GM18868 (cell line): ENCODE data around the gene ARHGAP44.
A peak's percentile ranks its signal among the peaks of the same experiment; 100 is the strongest.
"Not testable (repeated sequence)": the region's sequence is repeated elsewhere in the genome, so short reads cannot be mapped to it uniquely, and the experiment has no call there.

Source experiments
- ATAC-seq: cut with Tn5 transposase; IDR thresholded peaks from one replicate; pipeline ENCODE4 v1.9.1; 2021; ENCODE audit warnings: mild to moderate bottlenecking, moderate library complexity; ENCODE audit not compliant: unreplicated experiment

Gene ARHGAP44

DNA sequence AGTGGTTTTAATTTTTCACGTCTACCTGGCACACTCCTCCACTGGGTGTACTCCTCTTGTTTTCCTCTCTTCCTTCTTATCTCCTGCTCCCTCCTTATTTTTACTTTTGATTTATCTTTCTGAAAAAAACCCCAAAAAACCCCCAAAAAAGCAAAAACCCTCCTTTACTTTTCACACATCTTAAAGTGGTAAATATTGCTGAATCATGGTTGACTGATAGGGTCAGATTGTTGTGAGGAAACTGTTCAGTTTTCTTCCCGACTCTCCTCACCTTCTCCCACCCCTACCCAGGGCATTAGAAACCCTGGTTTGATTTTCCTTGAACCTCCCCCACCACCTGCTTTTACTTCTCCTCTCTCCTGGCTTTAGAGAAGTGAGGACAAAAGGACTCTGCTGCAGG, 25.4 kb downstream of the ARHGAP44 start:
- no peak for ATAC-seq

DNA sequence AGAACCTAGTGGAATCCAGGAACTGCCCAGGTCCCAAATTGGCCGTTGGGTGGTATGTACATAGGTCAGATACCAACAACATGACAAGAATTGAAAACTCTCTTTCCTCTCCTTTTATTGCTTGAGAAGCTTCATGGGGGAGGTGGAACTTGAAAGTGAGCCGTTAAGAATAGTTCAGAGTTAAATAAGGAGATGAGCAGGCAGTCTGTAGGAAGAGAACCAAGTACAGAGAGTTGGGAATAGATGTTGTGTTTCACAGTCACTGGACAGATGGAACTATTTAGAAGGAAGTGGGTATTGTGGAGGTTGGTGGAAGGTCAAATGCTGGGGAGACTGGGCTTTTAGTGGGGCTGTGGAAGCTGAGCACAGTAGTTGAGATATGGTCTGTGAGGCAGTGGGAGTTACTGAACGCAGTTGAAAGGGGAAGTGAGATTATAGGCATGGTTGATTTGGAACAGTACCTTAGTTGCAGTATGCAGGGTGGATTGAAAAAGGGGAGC, 26.4 kb downstream of the ARHGAP44 start:
- peak; percentile 100 for ATAC-seq

DNA sequence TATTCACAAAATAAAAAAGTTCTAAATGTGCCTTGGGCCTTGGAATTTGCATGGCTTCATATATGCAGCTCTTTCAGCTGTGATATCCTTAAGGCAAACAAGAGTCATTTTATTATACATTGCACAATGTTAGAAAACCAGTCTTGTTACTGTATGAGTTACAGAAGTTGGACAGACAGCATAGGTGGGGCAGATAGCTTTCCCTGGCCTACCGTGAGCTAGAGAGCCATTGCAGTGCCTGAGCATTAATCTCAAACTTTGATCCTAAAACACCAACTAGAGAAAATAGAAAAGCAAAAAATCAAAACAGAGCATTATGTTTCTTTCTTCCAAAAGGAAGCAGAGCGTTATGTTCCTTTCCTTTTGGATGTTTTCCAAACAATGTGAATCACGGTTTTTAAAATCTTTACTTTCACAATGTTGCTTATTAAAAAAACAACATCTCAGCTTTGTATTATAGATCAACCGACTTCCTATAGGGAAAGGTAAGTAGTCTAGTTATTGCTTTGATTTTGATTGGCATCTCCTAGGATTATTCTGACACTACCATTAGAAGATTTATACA, 32.2 kb downstream of the ARHGAP44 start:
- ATAC-seq = no peak

DNA sequence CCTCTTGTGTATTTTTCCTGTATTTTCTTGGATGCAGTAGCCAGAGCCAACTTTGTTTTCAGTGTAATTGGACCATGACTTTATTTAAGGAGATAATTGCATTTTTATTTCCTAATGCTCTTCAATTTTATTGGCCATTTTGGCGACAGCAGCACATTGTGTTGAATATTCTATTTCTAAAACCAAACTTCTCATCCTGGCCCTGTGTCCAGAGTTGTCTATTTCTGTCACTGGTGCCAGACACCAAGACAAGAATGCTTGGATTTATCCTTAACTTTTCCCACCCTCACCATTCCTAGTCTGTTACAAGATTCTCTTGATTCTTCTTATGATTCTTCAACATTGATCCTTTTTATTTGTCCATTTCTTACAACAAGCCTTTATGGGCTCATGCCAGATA, 37.1 kb downstream of the ARHGAP44 start:
- ATAC-seq = no peak

DNA sequence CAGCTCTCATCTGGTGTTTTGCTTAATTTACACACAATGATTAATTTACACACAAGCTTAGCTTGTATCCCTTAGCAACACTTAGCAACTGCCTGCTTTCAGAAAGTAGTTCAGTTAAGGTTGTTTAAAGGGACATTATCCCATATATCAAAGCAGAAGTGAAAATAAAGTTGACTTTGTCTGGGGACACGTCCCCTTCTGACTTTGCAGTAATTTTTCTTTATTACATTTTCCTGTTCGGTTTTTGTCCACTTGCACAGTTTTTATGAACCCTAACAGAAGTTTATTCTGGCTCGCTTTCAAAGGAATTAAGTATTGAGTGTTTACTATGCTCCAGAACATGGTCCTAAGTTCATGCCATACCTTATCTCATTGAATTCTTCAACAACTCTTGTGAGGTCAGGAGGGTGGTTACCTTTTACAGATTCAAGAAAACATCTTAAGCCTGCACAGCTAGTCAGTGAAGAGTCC, 41.5 kb downstream of the ARHGAP44 start:
- no peak for ATAC-seq

DNA sequence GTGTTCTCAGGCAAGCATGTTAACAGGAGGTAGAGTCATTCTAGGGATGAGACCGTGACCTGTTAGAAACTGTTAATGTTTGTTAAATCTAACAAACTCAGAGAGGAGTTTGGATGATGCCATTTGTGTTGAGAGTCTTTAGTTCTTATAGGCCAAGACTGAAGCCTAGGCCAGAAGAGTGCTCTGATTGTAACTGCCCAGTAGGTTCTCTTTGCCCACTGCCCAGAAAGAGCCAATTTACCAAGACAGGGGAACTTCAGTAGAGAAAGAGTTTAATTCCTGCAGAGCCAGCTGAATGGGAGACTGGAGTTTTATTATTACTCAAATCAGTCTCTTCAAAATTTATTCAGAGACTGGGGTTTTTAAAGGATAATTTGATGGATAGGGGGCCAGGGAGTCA, 42.5 kb downstream of the ARHGAP44 start:
- ATAC-seq = no peak

DNA sequence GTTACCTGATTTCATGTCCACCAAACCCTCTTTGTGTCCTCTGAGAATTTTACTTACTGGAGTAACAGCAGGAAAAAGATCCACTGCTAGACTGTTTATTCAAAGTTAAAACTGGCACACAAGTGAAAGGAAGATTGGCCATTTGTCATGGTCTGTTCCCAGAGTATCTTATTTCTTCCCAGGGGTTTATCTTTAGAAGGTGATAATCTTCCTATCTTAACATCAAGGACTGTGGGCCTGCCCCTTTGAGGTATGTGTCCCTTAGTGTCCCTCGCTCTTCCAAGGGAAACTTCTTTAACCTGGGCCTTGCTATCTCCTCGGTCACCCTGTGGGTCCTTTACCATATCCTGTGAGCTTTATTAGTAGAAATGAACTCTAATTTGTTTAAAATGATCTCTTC, 49.7 kb downstream of the ARHGAP44 start:
- no peak for ATAC-seq

DNA sequence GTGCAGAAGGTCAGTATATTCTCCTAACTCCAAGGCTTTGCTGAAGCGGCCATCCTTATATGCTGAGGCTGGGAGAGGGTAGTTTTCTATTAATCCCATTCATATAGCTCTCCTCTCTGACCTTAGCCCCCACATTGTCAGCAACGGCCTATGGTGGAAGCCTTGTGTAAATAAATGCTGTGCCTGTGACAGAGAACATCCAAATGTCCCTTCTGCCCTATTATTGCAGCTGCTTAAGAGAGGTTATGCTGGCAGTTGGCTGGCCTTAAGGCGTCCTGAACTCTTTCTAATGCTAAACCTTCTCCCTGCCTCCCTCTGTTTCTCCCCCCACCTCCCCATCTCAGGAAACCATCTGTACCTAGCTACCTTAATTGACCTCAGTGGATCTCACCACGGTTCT, 53.6 kb downstream of the ARHGAP44 start:
- ATAC-seq = no peak

DNA sequence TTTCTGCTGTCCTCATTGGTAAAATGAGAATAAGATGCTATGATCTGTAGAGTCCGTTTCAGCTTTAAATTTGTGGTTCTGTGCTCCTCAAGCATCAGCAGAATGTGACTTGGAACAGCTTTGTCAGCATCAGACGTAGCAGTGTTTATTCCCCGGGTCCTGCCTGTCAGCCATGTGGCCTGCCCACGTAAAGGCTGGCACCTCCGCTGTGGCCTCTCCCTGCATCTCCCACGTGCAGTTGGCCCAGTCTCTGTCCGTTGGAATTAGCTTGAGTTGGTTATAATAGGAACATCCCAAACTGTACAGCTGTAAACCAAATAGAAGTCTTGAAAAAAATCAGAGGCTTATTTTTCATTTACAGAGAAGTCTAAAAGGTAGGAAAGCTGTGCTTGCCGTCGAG, 61.7 kb downstream of the ARHGAP44 start:
- ATAC-seq = no peak

DNA sequence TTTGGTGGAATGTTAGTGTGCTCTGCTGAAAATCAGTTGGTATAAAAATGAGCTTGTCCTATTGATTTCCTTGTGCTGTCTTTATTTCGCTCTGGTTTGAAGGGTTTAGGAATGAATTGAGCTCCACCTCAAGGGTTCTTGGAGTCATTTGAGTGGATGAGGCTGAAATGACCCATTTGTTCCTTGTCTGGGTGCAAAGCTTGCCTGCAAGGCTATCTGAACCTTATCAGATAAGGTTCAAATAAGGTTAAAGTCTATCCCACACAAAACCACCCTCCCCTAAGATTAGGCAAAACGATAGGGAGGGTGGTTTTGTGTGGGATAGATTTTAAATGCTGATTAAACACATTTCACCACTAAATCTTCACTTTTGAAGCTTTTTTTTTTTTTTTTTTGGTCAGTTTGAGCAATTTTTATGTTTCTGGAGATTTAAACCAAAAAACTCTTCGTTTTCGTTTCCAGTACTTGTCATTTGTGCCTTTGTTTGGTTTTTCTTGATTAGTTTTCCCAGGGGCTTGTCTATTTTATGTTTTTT, 62.7 kb downstream of the ARHGAP44 start:
- no peak for ATAC-seq

DNA sequence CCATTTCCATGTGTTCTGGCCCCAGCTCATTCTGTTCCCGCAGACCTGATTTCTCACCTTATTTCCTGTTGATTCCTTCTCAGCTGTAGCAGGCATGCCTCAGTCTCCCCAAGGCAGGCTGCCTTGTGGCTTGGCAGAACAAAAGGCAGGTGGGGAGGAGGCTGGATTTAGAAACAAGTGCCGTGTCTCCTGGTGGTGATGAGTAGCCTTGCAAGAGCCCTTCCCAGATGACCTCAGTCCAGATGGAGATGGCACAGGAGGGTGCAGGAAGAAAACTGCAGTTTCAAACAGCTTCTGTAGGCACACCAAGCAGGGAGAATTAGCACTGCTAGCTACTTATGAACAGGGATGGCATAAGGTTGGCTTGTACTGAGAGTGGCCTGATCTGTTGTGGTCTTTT, 64.6 kb downstream of the ARHGAP44 start:
- no peak for ATAC-seq

DNA sequence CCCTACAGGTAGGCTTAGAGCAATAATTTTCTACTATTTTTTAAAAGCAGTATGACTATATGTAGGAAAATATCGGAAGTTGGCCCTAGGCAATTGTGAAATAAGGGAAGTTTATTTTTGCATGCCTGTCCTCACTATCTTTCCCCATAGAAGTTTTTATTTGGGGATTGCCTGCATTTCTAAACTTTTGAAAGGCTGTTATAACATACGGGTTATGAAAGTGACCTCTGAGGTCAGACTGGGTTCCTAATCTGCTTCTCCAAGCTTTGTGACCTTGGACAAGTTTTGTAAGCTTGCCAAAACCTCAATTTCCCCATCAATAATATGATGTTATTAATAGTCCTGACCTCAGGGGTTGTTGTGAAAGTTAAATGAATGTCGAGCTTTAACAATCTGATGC, 67.1 kb downstream of the ARHGAP44 start:
- ATAC-seq = no peak

DNA sequence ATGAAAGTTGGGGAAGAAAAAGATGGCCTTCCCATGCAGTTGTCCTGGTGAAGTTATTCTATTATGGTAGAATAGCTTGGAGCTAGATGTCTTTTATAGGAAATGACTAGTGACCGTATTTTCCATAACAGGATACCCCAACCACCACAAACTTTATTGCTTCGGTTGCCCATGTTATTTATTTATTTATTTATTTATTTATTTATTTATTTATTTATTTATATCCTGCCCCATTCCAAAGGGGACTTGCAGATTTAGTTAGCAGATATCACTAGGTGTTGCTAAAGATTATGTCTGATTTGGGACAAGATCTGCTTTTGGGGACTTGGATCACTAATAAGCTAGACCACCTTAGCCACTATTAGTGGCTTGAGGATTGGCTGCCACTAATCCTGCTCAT, 68.3 kb downstream of the ARHGAP44 start:
- no peak for ATAC-seq

DNA sequence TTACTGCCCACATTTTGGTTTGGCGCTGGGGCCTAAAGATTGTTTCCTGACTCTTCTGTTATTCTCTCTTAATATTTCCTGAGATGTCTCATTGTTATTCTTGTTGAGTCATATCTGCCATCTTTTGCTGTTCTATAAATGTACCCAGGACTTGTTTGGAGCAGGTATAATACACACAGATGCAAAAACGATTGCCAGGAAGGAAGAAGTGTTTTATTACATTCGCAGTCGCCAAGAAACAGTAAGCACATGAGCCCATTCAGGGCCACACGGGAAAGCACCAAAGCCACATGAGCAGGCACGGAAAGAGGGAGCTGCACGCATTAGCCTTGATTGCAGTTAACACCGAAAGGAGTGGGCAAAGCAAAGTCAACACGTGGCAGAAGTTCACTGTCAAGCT, 70.2 kb downstream of the ARHGAP44 start:
- ATAC-seq = no peak

DNA sequence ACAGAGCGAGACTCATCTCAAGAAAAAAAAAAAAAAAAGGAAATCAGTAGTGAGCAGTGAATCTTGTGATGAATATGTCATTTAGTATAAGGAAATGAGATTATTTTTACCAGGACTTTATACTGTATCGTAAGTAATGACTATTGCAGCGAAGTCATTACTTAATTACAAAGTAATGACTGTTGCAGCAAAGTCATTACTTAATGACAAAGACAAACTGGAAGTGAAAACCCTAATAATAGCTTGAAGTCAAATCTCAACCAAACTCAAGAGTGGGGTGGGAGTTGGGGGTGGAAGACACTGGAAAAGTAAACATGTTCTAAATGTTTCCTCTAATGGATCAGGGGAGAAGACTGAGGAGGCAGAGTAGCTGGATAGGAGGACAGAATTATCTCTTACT, 76.5 kb downstream of the ARHGAP44 start:
- ATAC-seq = no peak

DNA sequence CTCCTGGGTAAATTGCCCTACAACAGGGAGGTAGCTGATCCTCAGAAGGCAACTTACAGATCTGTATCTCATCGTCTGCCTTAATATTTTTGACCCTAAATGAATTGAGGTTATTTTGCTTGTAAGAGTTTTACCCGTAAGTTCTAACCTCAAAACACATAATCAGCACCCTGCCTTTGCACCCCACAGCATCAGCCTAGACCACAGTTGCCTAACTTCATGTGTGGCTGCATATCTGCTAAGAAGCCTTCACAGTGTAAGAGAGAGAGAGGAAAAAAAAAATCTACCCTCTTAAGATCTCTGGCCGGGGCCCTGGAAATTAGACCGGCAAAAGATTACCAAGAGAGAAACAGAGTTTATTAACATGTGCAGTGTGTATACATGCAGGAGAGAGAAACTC, 76.9 kb downstream of the ARHGAP44 start:
- ATAC-seq = no peak

DNA sequence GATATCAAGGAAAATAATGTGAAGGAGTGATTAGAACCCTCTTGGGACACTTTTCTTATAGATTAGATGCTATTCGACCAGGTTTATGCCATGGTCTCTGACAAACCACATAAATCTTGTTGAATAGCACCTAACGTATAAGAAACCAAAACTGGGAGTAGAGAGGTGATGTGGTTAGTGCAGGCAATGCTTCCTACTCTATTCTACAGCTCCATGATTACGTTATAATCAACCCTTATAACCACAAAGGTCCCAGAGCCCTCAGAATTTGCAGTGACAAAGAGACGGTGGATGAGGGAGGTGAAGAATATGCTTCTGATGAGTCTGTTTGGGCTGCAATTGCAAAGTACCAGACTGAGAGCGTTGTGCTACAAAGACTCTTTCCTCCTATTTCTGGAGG, 78.4 kb downstream of the ARHGAP44 start:
- no peak for ATAC-seq

DNA sequence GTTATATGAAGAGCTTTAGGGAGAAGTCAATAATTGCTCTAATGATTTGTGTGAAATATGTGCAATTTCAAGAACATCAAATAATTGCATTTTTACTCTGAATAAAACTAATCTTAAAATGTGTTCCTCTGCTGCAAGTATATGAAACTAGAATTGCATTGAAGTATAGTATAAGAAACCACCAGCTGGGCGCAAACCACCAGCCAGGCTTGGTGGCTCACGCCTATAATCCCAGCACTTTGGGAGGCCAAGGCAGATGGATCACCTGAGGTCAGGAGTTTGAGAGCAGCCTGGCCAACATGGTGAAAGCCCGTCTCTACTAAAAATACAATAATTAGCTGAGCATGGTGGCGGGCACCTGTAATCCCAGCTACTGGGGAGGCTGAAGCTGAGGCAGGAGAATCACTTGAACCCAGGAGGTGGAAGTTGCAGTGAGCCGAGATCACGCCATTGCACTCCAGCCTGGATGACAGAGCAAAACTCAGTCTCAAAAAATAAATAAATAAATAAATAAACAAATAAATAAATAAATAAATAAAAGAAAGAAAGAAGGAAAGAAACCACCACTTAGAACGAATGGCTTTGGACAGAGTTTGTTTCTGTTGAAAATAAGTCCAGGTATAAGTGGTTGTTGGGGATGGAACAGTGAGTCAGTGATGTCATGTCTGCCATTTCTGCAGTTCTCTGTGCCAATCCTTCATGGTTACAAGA, 84.3 kb downstream of the ARHGAP44 start:
- not testable (repeated sequence) for ATAC-seq

DNA sequence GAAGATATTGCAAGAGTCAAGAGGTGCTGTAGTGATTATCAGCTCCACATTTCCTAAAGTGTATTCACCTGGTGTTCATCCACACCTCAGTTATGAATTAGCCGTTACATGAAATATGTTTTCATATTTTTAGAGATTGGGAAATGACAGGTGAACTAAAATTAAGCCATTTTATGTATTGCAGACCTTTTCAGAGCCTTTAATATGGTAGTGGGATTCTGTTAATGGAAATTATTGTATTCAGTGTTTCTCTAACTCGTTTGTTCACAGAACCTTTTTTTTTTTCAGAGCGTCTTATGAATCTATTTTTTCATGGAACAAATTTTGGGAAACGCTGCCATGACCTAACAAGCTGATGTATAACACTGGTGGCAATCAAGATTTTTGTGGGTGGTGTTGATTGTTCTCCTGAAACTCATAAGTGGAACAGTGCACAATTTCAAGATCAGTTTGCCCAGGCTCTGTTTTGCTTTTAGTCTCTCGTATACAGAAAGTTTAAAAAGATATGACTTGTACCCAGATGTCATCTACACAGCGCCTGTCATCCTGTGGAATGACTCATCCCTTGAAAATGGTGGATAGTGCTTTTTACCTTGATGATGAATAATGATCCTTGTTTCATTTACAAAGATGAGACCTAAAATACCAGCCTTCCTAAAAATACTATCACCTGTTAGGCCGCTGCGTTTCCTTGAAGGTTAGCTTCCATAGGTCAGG, 88.8 kb downstream of the ARHGAP44 start:
- no peak for ATAC-seq

DNA sequence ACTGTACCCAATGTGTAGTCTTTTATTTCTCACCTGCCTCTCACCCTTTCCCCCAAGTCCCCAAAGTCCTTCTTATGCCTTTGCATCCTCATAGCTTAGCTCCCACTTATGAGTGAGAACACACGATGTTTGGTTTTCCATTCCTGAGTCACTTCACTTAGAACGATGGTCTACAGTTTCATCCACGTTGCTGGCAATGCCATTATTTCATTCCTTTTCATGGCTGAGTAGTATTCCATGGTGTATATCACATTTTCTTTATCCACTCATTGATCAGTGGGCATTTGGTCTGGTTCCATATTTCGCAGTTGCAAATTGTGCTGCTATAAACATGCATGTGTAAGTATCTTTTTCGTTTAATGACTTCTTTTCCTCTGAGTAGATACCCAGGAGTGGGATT, 89.8 kb downstream of the ARHGAP44 start:
- not testable (repeated sequence) for ATAC-seq

DNA sequence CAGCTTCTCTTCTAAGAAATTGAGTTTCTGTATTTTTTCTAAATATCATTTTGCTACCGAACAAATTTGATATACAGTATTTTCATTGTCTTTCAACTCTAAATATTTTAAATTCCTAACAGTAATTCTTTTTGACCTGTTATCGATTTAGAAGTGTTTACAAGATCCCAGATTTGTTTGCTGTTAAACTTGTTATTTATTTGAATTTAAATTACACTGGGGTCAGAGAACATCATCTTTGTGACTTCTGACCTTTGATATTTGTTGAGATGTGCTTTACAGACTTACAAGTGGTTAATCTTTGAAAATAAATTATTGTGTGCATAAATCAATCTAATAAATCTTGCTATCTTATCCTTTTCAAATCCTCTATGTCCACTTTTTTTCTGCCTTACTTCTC, 94.2 kb downstream of the ARHGAP44 start:
- ATAC-seq = no peak

DNA sequence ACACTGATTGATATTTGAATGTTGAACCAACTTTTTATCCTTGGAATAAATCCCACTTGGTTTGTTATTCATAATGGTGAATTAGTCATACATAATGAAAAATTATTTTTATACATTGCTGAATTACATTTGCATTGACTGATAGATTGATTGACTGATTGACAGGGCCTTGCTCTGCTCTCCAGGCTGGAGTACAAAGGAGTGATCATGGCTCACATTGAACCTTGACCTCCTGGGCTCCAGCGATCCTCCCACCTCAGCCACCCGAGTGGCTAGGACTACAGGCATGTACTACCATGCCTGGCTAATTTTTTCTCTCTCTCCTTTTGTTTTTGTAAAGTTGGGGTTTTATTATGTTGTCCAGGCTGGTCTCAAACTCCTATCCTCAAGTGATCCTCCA, 97.8 kb downstream of the ARHGAP44 start:
- ATAC-seq = no peak
